CD14-positive monocyte (primary cell): ENCODE measurements around the gene CENPF. TPM values are rescaled to one million over a fixed set of nuclear protein-coding genes. Genes with fewer than 3 reads are reported as not detected.
"Not testable (repeated sequence)": the region's sequence is repeated elsewhere in the genome, so short reads cannot be mapped to it uniquely, and the experiment has no call there.

Experiments used
- DNase-seq, 3 donors: peaks; one replicate each; pipeline ENCODE4 v3.0.0-alpha.2; 2011 to 2022
- H2AFZ ChIP-seq: 2 replicates; pipeline ENCODE4 v1.6.0; 2012; ENCODE audit warnings: mild to moderate bottlenecking, low read depth, low read length, inconsistent platforms; ENCODE audit not compliant: insufficient read depth, poor library complexity, severe bottlenecking
- H3K27ac ChIP-seq, 2 donors: 1 replicate in 1 of 2; 2 replicates in 1 of 2; pipeline ENCODE4 v1.5.1; 2012 to 2013; ENCODE audit warnings: low read length in 2 of 2, control low read depth in 1 of 2, inconsistent platforms in 1 of 2, low read depth in 1 of 2, mild to moderate bottlenecking in 1 of 2
- H3K27me3 ChIP-seq, 2 donors: one replicate each; pipeline versions ENCODE4 v1.6.0 to v1.6.1; 2011 to 2013; ENCODE audit warnings: low read length in 2 of 2; ENCODE audit not compliant: control insufficient read depth in 2 of 2, insufficient read depth in 2 of 2
- H3K36me3 ChIP-seq, 2 donors: replicated peaks in 1 of 2; 1 replicate in 1 of 2; 2 replicates in 1 of 2; pipeline versions ENCODE4 v1.5.1 to v1.6.1; 2012 to 2013; ENCODE audit warnings: low read length in 2 of 2, control low read depth in 1 of 2, inconsistent platforms in 1 of 2, mild to moderate bottlenecking in 1 of 2; ENCODE audit not compliant: insufficient read depth in 2 of 2, control insufficient read depth in 1 of 2
- H3K4me1 ChIP-seq, 2 donors: 1 replicate in 1 of 2; 2 replicates in 1 of 2; pipeline versions ENCODE4 v1.5.1 to v1.6.1; 2012 to 2013; ENCODE audit warnings: low read length in 2 of 2, control low read depth in 1 of 2, inconsistent platforms in 1 of 2, mild to moderate bottlenecking in 1 of 2, moderate library complexity in 1 of 2; ENCODE audit not compliant: insufficient read depth in 2 of 2, control insufficient read depth in 1 of 2
- H3K4me2 ChIP-seq: replicated peaks from 2 replicates; pipeline ENCODE3; 2012; ENCODE audit warnings: low read length, moderate library complexity, mild to moderate bottlenecking; ENCODE audit not compliant: poor library complexity, severe bottlenecking; ENCODE audit errors: extremely low read depth
- H3K4me3 ChIP-seq, 3 experiments: fragments of 200-600 bp in 1 of 3; sonication (generic) in 1 of 3; replicated peaks in 1 of 3; 1 replicate in 2 of 3; 2 replicates in 1 of 3; pipeline ENCODE4 v1.5.1; 2011 to 2013; ENCODE audit warnings: low read length in 3 of 3, mild to moderate bottlenecking in 3 of 3, control low read depth in 2 of 3, low read depth in 2 of 3, inconsistent platforms in 1 of 3, moderate library complexity in 1 of 3
- H3K79me2 ChIP-seq: 2 replicates; pipeline ENCODE4 v1.6.0; 2012; ENCODE audit warnings: mild to moderate bottlenecking, control low read depth, inconsistent platforms, low read length, moderate library complexity; ENCODE audit not compliant: insufficient read depth
- H3K9ac ChIP-seq: 2 replicates; pipeline ENCODE4 v1.6.0; 2017; ENCODE audit warnings: low read length, mild to moderate bottlenecking; ENCODE audit not compliant: insufficient read depth, poor library complexity, severe bottlenecking
- H3K9me3 ChIP-seq, 2 donors: replicated peaks in 1 of 2; 1 replicate in 1 of 2; 2 replicates in 1 of 2; pipeline versions ENCODE4 v1.5.1 to v1.6.1; 2012 to 2013; ENCODE audit warnings: low read length in 2 of 2, control low read depth in 1 of 2; ENCODE audit not compliant: control insufficient read depth in 1 of 2, insufficient read depth in 1 of 2
- H4K20me1 ChIP-seq: 2 replicates; pipeline ENCODE4 v1.6.0; 2012; ENCODE audit warnings: mild to moderate bottlenecking, low read length, control low read depth, moderate library complexity; ENCODE audit not compliant: insufficient read depth
- H3K27ac Mint-ChIP-seq, 7 donors: one replicate each; pipeline ENCODE4 v1.8.0; 2020; ENCODE audit warnings: mild to moderate bottlenecking in 7 of 7, mixed read lengths in 7 of 7, moderate library complexity in 6 of 7, inconsistent platforms in 2 of 7
- H3K27me3 Mint-ChIP-seq, 3 donors: one replicate each; pipeline ENCODE4 v1.8.0; 2021 to 2022; ENCODE audit warnings: low read depth in 3 of 3, mild to moderate bottlenecking in 3 of 3, mixed read lengths in 3 of 3, moderate library complexity in 3 of 3, inconsistent platforms in 1 of 3
- H3K36me3 Mint-ChIP-seq, 2 donors: one replicate each; pipeline ENCODE4 v1.8.0; 2020; ENCODE audit warnings: mixed read lengths in 2 of 2, inconsistent platforms in 1 of 2, mild to moderate bottlenecking in 1 of 2
- H3K4me1 Mint-ChIP-seq: one replicate; pipeline ENCODE4 v1.8.0; 2020; ENCODE audit warnings: mild to moderate bottlenecking, mixed read lengths
- H3K4me3 Mint-ChIP-seq, 2 donors: one replicate each; pipeline ENCODE4 v1.8.0; 2020; ENCODE audit warnings: mild to moderate bottlenecking in 2 of 2, mixed read lengths in 2 of 2, moderate library complexity in 1 of 2
- H3K9me3 Mint-ChIP-seq, 7 donors: one replicate each; pipeline ENCODE4 v1.8.0; 2020 to 2022; ENCODE audit warnings: mixed read lengths in 7 of 7, mild to moderate bottlenecking in 6 of 7, moderate library complexity in 6 of 7, inconsistent platforms in 2 of 7
- WGBS: methylation state at CpG from one replicate; pipeline ENCODE4 v1.1.5; 2013; ENCODE audit warnings: missing lambda C conversion rate; ENCODE audit not compliant: insufficient coverage; 5-methylcytosine and 5-hydroxymethylcytosine counted together
- intact Hi-C, 2 donors: fragments of 100-400 bp; cut with micrococcal nuclease; formaldehyde crosslinking; loops; one replicate each; pipeline versions ENCODE4 v1.15.0 to v1.15.1; 2023
- polyA plus RNA-seq, 3 donors: library from polyadenylated mRNA; depleted of rRNA in 1 of 3; unstranded in 2 of 3; stranded (reverse) in 1 of 3; fragments of 300-500 nt in 2 of 3; fragments of >200 nt in 1 of 3; fragmentation: Illumina TruSeq in 2 of 3; gene quantifications; 1 replicate in 2 of 3; 2 replicates in 1 of 3; pipeline ENCODE4 v1.2.3, GENCODE V29; 2012 to 2021
- TF ChIP-seq, protein P1 (sequence below): fragments of 200-600 bp; IDR thresholded peaks from one replicate; pipeline ENCODE4 v1.8.0; 2022; ENCODE audit warnings: antibody characterized with exemption, mild to moderate bottlenecking

CENPF gene
- polyA plus RNA-seq, 3 donors: 0.01 to 0.29 TPM; not detected in 1

DNA sequence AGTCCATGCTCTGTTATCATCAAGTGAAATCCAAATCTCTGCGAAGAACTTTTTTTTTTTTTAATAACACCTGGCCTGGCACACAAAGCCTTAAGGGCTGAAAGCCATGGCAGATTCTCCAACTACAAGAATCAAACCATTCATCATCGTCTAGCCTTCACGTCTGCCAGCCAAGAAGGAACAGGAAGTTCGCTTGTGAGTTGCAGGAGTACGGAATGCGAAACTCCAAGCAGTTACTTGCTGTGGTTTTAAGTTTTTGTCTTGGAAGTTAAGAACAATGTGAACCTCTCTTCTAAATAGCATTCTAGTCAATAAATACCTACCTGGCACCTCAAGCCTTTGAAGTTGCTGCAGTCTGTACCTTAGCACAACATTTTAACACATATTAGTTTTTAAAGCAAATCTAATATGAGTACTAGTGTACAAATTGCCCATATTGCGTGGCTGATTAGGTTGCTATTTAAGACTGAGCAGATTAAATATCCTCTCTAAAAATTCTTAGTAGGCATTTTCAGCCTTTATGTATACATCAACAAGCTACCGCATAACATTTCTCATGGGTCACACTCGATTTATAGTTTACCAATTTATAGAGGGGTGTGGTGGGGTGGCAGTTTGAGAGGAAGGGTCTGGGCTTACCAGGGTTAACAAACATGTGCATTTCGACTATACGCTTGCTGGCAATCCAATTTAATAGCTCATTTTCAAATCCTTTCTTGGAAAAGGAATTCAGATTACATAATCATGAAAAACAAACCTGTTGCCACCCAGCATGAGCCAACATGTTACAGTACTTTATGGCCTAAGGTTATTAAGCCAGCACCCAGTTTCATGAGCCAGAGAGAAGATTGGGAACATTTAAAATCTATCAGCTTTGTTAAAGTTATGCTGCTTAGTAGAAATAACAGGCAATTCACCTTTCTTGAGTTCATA is 29.3 kb upstream of the CENPF start:
- H3K4me2 ChIP-seq: no peak overlapping the region
- no peaks in the 10 kb centered on the region for H3K36me3 Mint-ChIP-seq
- intact Hi-C loops: no loop called here

DNA sequence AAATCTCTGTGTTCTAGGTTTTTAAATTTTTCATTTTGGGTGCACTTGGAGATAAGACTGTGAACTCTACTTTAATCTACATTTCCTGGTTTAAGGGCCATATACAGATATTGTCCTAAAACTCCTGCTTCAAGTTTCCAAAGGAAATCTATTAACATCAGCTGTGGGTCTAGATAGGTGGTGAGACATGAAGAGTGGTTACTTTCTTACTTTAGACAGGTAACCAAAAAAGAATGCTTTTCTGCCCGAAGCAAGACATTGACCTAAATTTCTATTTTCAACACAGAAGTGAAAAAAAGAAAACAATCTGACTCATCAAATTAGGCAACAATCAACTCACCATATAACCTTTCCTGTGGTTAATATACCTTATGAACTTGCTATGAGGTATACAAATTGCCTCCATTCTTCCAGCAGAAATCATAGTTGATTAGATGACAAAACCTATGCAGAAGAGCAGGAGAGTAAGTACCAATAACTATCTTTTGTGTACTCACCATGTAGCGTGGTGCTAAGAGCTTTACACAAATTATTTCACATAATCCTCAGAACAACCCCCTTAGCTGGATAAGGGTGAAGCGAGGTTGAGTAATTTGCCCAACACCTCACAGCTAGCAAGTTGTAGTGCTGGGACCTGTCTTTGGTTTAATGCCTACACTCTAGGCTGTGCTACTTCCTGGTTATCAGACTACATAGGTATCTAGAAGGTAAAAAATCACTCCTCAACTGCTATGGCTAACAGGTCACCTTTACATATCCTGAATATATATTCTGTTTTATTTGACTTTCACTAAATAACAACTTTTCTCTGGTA is 28.2 kb upstream of the CENPF start:
- Mint-ChIP-seq H3K36me3 (no peaks in the 10 kb centered on the region), H3K27ac (no peak overlapping the region), H3K27me3 (peaks cover 0 to 1% (median 1%) of the 10 kb centered on the region in 3 donors), H3K4me3 (no peak overlapping the region), H3K4me1 (peaks cover 4% of the 10 kb centered on the region), H3K9me3 (peaks cover 13 to 35% (median 23%) of the 10 kb centered on the region in 7 donors)
- H3K4me1 ChIP-seq: no peaks in the 10 kb centered on the region
- no peak overlapping the region for H2AFZ ChIP-seq
- H3K27ac ChIP-seq: no peak overlapping the region
- no peaks in the 10 kb centered on the region for H3K27me3 ChIP-seq
- H3K9me3 ChIP-seq: peaks cover 18 to 19% of the 10 kb centered on the region in 2 donors
- no peak overlapping the region for H3K4me3 ChIP-seq
- H4K20me1 ChIP-seq: no peaks in the 10 kb centered on the region
- no peak overlapping the region for H3K4me2 ChIP-seq
- TF ChIP-seq, protein P1, sequence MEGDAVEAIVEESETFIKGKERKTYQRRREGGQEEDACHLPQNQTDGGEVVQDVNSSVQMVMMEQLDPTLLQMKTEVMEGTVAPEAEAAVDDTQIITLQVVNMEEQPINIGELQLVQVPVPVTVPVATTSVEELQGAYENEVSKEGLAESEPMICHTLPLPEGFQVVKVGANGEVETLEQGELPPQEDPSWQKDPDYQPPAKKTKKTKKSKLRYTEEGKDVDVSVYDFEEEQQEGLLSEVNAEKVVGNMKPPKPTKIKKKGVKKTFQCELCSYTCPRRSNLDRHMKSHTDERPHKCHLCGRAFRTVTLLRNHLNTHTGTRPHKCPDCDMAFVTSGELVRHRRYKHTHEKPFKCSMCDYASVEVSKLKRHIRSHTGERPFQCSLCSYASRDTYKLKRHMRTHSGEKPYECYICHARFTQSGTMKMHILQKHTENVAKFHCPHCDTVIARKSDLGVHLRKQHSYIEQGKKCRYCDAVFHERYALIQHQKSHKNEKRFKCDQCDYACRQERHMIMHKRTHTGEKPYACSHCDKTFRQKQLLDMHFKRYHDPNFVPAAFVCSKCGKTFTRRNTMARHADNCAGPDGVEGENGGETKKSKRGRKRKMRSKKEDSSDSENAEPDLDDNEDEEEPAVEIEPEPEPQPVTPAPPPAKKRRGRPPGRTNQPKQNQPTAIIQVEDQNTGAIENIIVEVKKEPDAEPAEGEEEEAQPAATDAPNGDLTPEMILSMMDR: no peak
- no peak for DNase-seq
- no peaks in the 10 kb centered on the region for H3K36me3 ChIP-seq
- intact Hi-C loops: no loop called here
- no peak overlapping the region for H3K9ac ChIP-seq
- H3K79me2 ChIP-seq: no peaks in the 10 kb centered on the region
- WGBS: no CpG with 5 or more reads among the region's 3 CpGs

More for the DNA sequence above, 29.3 kb upstream of the CENPF start:
- Histone ChIP-seq H3K9me3 (peaks cover 18 to 19% of the 10 kb centered on the region in 2 donors), H3K27me3 (no peaks in the 10 kb centered on the region), H2AFZ (no peak overlapping the region), H3K9ac (no peak overlapping the region), H3K79me2 (no peaks in the 10 kb centered on the region), H3K4me1 (no peaks in the 10 kb centered on the region), H3K27ac (no peak overlapping the region), H4K20me1 (no peaks in the 10 kb centered on the region), H3K4me3 (no peak overlapping the region), H3K36me3 (no peaks in the 10 kb centered on the region)
- Mint-ChIP-seq H3K27ac (no peak overlapping the region), H3K4me1 (peaks cover 4% of the 10 kb centered on the region), H3K27me3 (peaks cover 0 to 1% (median 1%) of the 10 kb centered on the region in 3 donors), H3K4me3 (no peak overlapping the region), H3K9me3 (peaks cover 13 to 35% (median 23%) of the 10 kb centered on the region in 7 donors)
- WGBS: 83% methylated on average over 1 of the region's 11 CpGs
- DNase-seq: no peak
- TF ChIP-seq, protein P1: no peak

DNA sequence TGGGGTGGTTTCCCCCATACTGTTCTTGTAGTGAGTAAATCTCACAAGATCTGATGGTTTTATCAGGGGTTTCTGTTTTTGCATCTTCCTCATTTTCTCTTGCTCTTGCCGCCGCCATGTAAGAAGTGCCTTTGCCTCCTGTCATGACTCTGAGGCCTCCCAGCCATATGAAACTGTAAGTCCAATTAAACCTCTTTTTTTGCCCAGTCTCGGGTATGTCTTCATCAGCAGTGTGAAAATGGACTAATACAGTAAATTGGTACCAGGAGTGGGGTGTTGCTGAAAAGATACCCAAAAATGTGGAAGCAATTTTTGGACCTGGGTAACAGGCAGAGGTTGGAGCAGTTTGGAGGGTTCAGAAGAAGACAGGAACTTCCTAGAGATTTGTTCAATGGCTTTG is 26.9 kb upstream of the CENPF start:
- H3K4me2 ChIP-seq, H4K20me1 ChIP-seq, H2AFZ ChIP-seq, H3K27ac ChIP-seq, H3K79me2 ChIP-seq, intact Hi-C loops, H3K27me3 Mint-ChIP-seq, H3K4me3 ChIP-seq, H3K27ac Mint-ChIP-seq, H3K36me3 Mint-ChIP-seq, H3K4me1 Mint-ChIP-seq, DNase-seq, H3K9ac ChIP-seq, H3K27me3 ChIP-seq, H3K4me1 ChIP-seq, H3K4me3 Mint-ChIP-seq, H3K36me3 ChIP-seq: not testable (repeated sequence)
- peaks cover 13 to 35% (median 23%) of the 10 kb centered on the region in 7 donors for H3K9me3 Mint-ChIP-seq
- peaks cover 18 to 19% of the 10 kb centered on the region in 2 donors for H3K9me3 ChIP-seq
- 60% methylated on average over 3 of the region's 3 CpGs for WGBS
